CD4-positive, CD25-positive, alpha-beta regulatory T cell (primary cell): ENCODE measurements around the gene TDP1. TPM values are rescaled to one million over a fixed set of nuclear protein-coding genes. Genes with fewer than 3 reads are reported as not detected.

ENCODE experiments used
- ATAC-seq, 2 donors: fragments of 150-1000 bp; cut with Tn5 transposase; one replicate each; pipeline ENCODE4 v1.10.0; 2021; ENCODE audit warnings: low read depth in 2 of 2, moderate number of reproducible peaks in 2 of 2, moderate library complexity in 1 of 2
- DNase-seq, 3 donors: peaks; one replicate each; pipeline versions ENCODE4 v3.0.0 to v3.0.0-alpha.2; 2012 to 2022; ENCODE audit warnings: mixed read lengths in 1 of 3
- H3K27ac ChIP-seq: one replicate; pipeline ENCODE4 v1.7.0; 2013; ENCODE audit warnings: mild to moderate bottlenecking, low read length; ENCODE audit not compliant: insufficient read depth, poor library complexity, severe bottlenecking
- H3K27me3 ChIP-seq: one replicate; pipeline ENCODE4 v1.7.0; 2013; ENCODE audit warnings: low read length; ENCODE audit not compliant: control insufficient read depth, insufficient read depth
- H3K36me3 ChIP-seq: one replicate; pipeline ENCODE4 v1.7.0; 2013; ENCODE audit warnings: mild to moderate bottlenecking, low read length, moderate library complexity; ENCODE audit not compliant: control insufficient read depth, insufficient read depth
- H3K4me1 ChIP-seq: 2 replicates; pipeline ENCODE4 v1.7.0; 2013; ENCODE audit warnings: mild to moderate bottlenecking, low read length; ENCODE audit not compliant: insufficient read depth, control insufficient read depth, poor library complexity, severe bottlenecking
- H3K4me3 ChIP-seq: one replicate; pipeline ENCODE4 v1.7.0; 2013; ENCODE audit warnings: low read depth, mild to moderate bottlenecking, low read length, moderate library complexity
- H3K9me3 ChIP-seq, 2 experiments: 1 replicate in 1 of 2; 2 replicates in 1 of 2; pipeline ENCODE4 v1.7.0; 2013; ENCODE audit warnings: low read length in 2 of 2, mild to moderate bottlenecking in 1 of 2, moderate library complexity in 1 of 2; ENCODE audit not compliant: control insufficient read depth in 2 of 2
- H3K27ac Mint-ChIP-seq, 3 donors: one replicate each; pipeline ENCODE4 v1.8.0; 2020 to 2022; ENCODE audit warnings: mild to moderate bottlenecking in 3 of 3, mixed read lengths in 3 of 3, moderate library complexity in 2 of 3
- H3K27me3 Mint-ChIP-seq: one replicate; pipeline ENCODE4 v1.8.0; 2022; ENCODE audit warnings: mild to moderate bottlenecking, mixed read lengths
- H3K36me3 Mint-ChIP-seq: one replicate; pipeline ENCODE4 v1.8.0; 2020; ENCODE audit warnings: mixed read lengths
- H3K4me1 Mint-ChIP-seq, 4 donors: one replicate each; pipeline ENCODE4 v1.8.0; 2020 to 2022; ENCODE audit warnings: mixed read lengths in 4 of 4, mild to moderate bottlenecking in 1 of 4
- H3K4me3 Mint-ChIP-seq, 4 donors: one replicate each; pipeline ENCODE4 v1.8.0; 2020 to 2022; ENCODE audit warnings: mild to moderate bottlenecking in 4 of 4, mixed read lengths in 4 of 4, moderate library complexity in 3 of 4
- H3K9me3 Mint-ChIP-seq, 7 donors: one replicate each; pipeline ENCODE4 v1.8.0; 2020 to 2022; ENCODE audit warnings: mixed read lengths in 7 of 7, mild to moderate bottlenecking in 3 of 7, moderate library complexity in 2 of 7
- polyA plus RNA-seq, 4 donors: library from polyadenylated mRNA; unstranded; fragments of 300-500 nt; fragmentation: Illumina TruSeq; gene quantifications; one replicate each; pipeline ENCODE4 v1.2.3, GENCODE V29; 2021
- total RNA-seq: library from RNA; stranded (reverse); gene quantifications from one replicate; pipeline ENCODE4 v1.2.3, GENCODE V29; 2022

TDP1 gene
- total and polyA plus RNA-seq, 5 donors from 2014 or later, result 36.3 to 59.4 (median 44.2) TPM

DNA sequence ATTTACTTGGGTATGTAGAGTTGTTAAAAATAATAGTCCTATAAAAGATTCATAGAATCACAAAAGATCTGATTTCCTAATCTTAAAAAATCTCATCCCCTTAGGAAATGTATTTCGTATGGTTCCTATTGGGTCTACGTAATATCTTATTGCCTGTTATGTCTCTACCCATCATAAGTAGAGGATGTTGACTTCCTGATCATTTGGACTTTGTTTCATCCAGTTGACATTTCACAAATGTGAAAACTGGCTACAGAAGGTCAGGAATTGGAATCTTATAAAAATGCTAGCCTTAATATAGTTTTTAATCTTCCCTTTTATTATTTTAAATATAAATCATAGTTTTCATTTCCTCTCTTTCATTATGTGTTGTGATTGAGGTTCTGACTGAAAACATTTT lies 45.2 kb downstream of the TDP1 start:
- no peaks in the 10 kb centered on the region for H3K27me3 ChIP-seq
- Mint-ChIP-seq H3K4me3 (no peak overlapping the region), H3K9me3 (no peaks in the 10 kb centered on the region), H3K27me3 (no peaks in the 10 kb centered on the region), H3K27ac (no peak overlapping the region), H3K4me1 (peaks cover 7 to 24% (median 15%) of the 10 kb centered on the region in 4 donors), H3K36me3 (peaks cover 50% of the 10 kb centered on the region)
- no peaks in the 10 kb centered on the region for H3K9me3 ChIP-seq
- no peak overlapping the region for H3K4me3 ChIP-seq
- DNase-seq, result no peak
- peaks cover 2% of the 10 kb centered on the region for H3K4me1 ChIP-seq
- ATAC-seq, result no peak
- H3K36me3 ChIP-seq, result peaks cover 57% of the 10 kb centered on the region
- no peak overlapping the region for H3K27ac ChIP-seq

DNA sequence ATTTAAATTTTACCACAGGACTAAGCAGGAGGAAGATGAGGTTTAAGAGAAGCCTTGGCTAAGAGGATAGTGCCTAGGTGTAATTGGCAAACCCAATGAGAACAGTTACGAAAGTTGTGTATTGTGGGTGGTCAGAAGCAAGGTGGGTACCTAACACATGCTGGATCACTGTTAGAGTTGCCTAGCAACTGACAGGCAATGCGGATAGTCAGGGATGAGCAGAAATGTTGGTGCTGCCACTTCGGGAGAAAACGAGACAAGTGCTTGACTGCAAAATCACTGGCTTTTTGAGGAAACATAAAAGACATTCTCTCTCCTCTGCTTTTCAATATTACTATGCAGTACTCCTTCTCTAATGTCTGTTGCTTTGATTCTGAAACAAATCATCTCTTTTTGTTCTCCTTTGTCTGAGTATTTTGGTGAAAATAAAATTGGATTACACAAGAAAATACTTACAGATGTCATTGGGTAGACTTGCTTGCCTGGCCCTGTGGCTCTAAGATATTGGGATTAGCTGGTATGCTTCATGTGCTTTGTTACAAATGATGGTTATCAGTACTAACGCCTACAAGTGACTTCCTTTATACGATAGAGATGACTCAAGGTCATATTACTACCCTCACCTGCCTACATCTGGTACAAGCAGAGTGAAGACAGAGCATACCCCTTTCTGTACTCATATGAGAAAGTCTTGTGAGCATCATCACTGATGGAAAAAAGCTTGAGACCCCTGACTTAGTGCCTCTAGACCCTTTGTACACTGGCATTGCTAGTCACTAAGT lies 48.0 kb downstream of the TDP1 start:
- H3K27ac Mint-ChIP-seq, result peak overlapping the region in 2 of 3 donors; percentile 19 to 64
- no peak overlapping the region for H3K4me3 Mint-ChIP-seq
- no peaks in the 10 kb centered on the region for H3K9me3 Mint-ChIP-seq
- Histone ChIP-seq H3K4me3 (no peak overlapping the region), H3K36me3 (peaks cover 47% of the 10 kb centered on the region), H3K27ac (no peak overlapping the region), H3K9me3 (no peaks in the 10 kb centered on the region), H3K4me1 (peaks cover 2% of the 10 kb centered on the region), H3K27me3 (no peaks in the 10 kb centered on the region)
- no peaks in the 10 kb centered on the region for H3K27me3 Mint-ChIP-seq
- peak; percentile 69 to 83 for ATAC-seq
- peaks cover 7 to 24% (median 13%) of the 10 kb centered on the region in 4 donors for H3K4me1 Mint-ChIP-seq
- H3K36me3 Mint-ChIP-seq, result peaks cover 43% of the 10 kb centered on the region
- peak in 1 of 3 donors; percentile 43 for DNase-seq

- DNase-seq (no peak), ATAC-seq (no peak)
- peaks cover 2% of the 10 kb centered on the region for H3K4me1 ChIP-seq
- H3K9me3 ChIP-seq, result no peaks in the 10 kb centered on the region
- Mint-ChIP-seq H3K4me3 (no peak overlapping the region), H3K4me1 (peaks cover 11 to 24% (median 14%) of the 10 kb centered on the region in 4 donors), H3K9me3 (no peaks in the 10 kb centered on the region), H3K36me3 (peaks cover 41% of the 10 kb centered on the region), H3K27ac (no peak overlapping the region), H3K27me3 (no peaks in the 10 kb centered on the region)
- H3K36me3 ChIP-seq, result peaks cover 47% of the 10 kb centered on the region
- H3K4me3 ChIP-seq, result no peak overlapping the region
- H3K27me3 ChIP-seq, result no peaks in the 10 kb centered on the region
- no peak overlapping the region for H3K27ac ChIP-seq
Measured at GRCh38 chr14:90005441-90005840, 49.7 kb downstream of the TDP1 start.

- Mint-ChIP-seq H3K4me3 (no peak overlapping the region), H3K27ac (no peak overlapping the region), H3K4me1 (peaks cover 11 to 24% (median 14%) of the 10 kb centered on the region in 4 donors), H3K36me3 (peaks cover 45% of the 10 kb centered on the region), H3K9me3 (peaks cover 0 to under 1% (median 0%) of the 10 kb centered on the region in 7 donors), H3K27me3 (no peaks in the 10 kb centered on the region)
- Histone ChIP-seq H3K27me3 (no peaks in the 10 kb centered on the region), H3K4me3 (no peak overlapping the region), H3K4me1 (peaks cover 2% of the 10 kb centered on the region), H3K27ac (no peak overlapping the region), H3K9me3 (no peaks in the 10 kb centered on the region), H3K36me3 (peaks cover 42% of the 10 kb centered on the region)
- DNase-seq, result no peak
- ATAC-seq, result no peak
Measured at GRCh38 chr14:90005939-90006530, 50.3 kb downstream of the TDP1 start.

GRCh38 chr14:90017371-90017770 lies 61.6 kb downstream of the TDP1 start:
- Mint-ChIP-seq H3K4me3 (no peak overlapping the region), H3K27ac (no peak overlapping the region), H3K9me3 (peaks cover 0 to 2% (median 0%) of the 10 kb centered on the region in 7 donors), H3K36me3 (peaks cover 69% of the 10 kb centered on the region), H3K4me1 (peaks cover 0 to 9% (median 6%) of the 10 kb centered on the region in 4 donors), H3K27me3 (no peaks in the 10 kb centered on the region)
- Histone ChIP-seq H3K9me3 (no peaks in the 10 kb centered on the region), H3K27ac (no peak overlapping the region), H3K4me3 (no peak overlapping the region), H3K36me3 (peaks cover 66% of the 10 kb centered on the region), H3K27me3 (no peaks in the 10 kb centered on the region), H3K4me1 (no peaks in the 10 kb centered on the region)
- DNase-seq (no peak), ATAC-seq (no peak)

DNA sequence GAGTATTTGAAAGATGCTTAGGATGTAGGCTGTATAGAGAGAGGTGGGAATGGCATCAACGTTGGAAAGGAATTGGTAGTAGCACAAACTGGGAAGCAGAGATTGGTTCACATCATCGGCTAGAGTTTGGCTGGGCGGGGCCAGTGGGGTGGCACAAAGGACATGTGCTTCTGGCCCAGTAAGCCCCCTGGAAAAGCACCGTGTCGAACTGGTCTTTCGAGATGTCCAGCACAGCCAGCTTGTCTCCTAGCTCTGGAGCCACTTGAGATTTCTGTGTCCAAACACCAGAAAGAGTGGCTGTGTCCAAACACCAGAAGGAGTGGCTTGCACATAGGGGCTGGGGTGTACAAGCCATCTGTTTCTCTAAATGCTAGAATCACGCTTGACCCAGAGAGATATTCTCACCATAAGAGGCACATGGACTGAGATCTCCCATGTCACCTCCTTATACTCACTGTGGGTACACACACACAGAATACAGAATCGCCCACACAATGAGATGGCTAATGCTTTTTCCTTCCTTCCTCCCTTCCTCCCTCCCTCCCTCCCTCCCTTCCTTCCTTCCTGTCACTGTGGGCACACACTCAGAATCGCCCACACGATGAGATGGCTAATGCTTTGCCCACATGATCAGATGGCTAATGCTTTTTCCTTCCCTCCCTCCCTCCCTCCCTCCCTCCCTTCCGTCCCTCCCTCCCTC lies 64.2 kb downstream of the TDP1 start:
- Mint-ChIP-seq H3K9me3 (no peaks in the 10 kb centered on the region), H3K27me3 (no peaks in the 10 kb centered on the region), H3K36me3 (peaks cover 69% of the 10 kb centered on the region), H3K4me3 (no peak overlapping the region), H3K4me1 (peaks cover 0 to 9% (median 4%) of the 10 kb centered on the region in 4 donors), H3K27ac (peak overlapping the region in 1 of 3 donors; percentile 15)
- Histone ChIP-seq H3K9me3 (no peaks in the 10 kb centered on the region), H3K4me1 (no peaks in the 10 kb centered on the region), H3K27me3 (no peaks in the 10 kb centered on the region), H3K36me3 (peaks cover 73% of the 10 kb centered on the region), H3K4me3 (no peak overlapping the region), H3K27ac (no peak overlapping the region)
- ATAC-seq, result no peak
- DNase-seq, result no peak

DNA sequence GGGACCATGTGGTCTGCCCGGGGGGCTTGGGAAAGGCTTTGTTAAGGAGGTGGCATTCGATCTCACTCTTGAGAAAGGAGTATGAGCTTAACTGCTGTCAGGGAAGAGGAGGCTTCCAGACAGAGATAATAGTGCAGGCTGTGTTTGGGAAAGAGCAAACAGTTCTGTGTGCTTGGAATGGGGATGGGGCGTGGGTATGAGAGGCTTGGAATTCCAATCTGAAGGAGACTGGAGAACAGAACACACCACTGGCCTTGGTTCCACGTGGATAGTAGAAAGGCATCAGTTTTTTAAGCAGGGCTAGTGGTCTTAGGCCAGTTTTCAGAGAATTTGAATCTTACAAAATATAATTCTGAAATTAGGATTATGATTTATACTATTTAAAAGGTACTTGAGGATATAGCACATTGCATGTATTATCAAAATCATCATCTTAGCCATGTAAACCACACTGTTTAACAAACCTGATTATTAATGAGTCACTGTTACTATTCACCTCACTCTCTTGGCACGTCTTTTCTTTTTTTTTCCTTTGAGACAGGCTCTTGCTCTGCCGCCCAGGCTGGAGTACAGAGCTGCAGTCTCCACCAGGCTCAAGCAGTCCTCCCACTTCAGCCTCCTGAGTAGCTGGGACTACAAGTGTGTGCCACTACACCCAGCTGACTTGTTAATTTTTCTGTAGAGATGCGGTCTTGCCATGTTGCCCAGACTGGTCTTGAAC lies 67.6 kb downstream of the TDP1 start:
- H3K27me3 Mint-ChIP-seq, result no peaks in the 10 kb centered on the region
- no peaks in the 10 kb centered on the region for H3K27me3 ChIP-seq
- H3K4me3 Mint-ChIP-seq, result no peak overlapping the region
- ATAC-seq (no peak), DNase-seq (no peak)
- H3K4me3 ChIP-seq, result no peak overlapping the region
- H3K4me1 Mint-ChIP-seq, result peaks cover 0 to 5% (median 3%) of the 10 kb centered on the region in 4 donors
- H3K36me3 Mint-ChIP-seq, result peaks cover 66% of the 10 kb centered on the region
- peaks cover 69% of the 10 kb centered on the region for H3K36me3 ChIP-seq
- H3K4me1 ChIP-seq, result no peaks in the 10 kb centered on the region
- H3K9me3 ChIP-seq, result no peaks in the 10 kb centered on the region
- H3K27ac ChIP-seq, result no peak overlapping the region
- H3K27ac Mint-ChIP-seq, result peak overlapping the region in 1 of 3 donors; percentile 65
- H3K9me3 Mint-ChIP-seq, result no peaks in the 10 kb centered on the region
